Mesenteric fat pad (tissue), 1 donor: ENCODE measurements around the gene PLCL1. TPM values are rescaled to one million over a fixed set of nuclear protein-coding genes. Genes with fewer than 3 reads are reported as not detected.

Source experiments
- DNase-seq: peaks from one replicate; pipeline ENCODE4 v3.0.0-alpha.2; 2020; ENCODE audit warnings: low spot score
- total RNA-seq: library from RNA; stranded (reverse); fragmentation: NEBNext Ultra II Directional; extraction: Animal tissue kit (Norgen Biotek cat#: 25700); gene quantifications from one replicate; pipeline ENCODE4 v1.2.1, GENCODE V29; 2021
- donor health status: DM: yes; HTN: yes; CAD: no.

Gene PLCL1
- total RNA-seq, 1 donor from 2014 or later, result 3.6 TPM

GRCh38 chr2:197949224-197949623, 144.8 kb downstream of the PLCL1 start:
- no peak for DNase-seq

GRCh38 chr2:197950006-197950405, 145.6 kb downstream of the PLCL1 start:
- no peak for DNase-seq

GRCh38 chr2:197950724-197951123, 146.3 kb downstream of the PLCL1 start:
- DNase-seq, result no peak

- DNase-seq, result no peak
These were observed 148.3 kb downstream of the PLCL1 start for GRCh38 chr2:197952540-197953202.

GRCh38 chr2:197954328-197954727, 149.9 kb downstream of the PLCL1 start:
- no peak for DNase-seq

- no peak for DNase-seq
These were observed 154.3 kb downstream of the PLCL1 start for GRCh38 chr2:197958592-197959150.

- DNase-seq, result no peak
These were observed 155.0 kb downstream of the PLCL1 start for GRCh38 chr2:197959383-197959782.

GRCh38 chr2:197960786-197961185, 156.4 kb downstream of the PLCL1 start:
- no peak for DNase-seq

- DNase-seq, result no peak
These were observed 160.3 kb downstream of the PLCL1 start for GRCh38 chr2:197964720-197965119.

DNA sequence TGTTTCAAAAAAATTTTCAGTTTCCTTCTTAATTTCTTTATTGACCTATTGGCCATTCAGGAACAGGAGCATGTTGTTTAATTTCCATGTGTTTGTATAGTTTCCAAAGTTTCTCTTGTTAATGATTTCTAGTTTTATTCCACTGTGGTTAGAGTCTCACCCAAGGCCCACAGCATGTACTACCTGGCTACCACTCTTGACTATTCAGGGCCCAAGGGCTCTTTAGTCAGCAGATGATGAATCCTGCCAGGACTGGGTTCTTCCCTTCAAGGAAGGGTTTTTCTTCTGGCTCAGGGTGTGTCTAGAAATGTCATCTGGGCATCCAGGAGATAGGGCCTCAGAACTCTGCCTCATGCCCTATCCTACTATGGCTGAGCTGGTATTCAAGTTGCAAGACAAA, 161.4 kb downstream of the PLCL1 start:
- no peak for DNase-seq

DNA sequence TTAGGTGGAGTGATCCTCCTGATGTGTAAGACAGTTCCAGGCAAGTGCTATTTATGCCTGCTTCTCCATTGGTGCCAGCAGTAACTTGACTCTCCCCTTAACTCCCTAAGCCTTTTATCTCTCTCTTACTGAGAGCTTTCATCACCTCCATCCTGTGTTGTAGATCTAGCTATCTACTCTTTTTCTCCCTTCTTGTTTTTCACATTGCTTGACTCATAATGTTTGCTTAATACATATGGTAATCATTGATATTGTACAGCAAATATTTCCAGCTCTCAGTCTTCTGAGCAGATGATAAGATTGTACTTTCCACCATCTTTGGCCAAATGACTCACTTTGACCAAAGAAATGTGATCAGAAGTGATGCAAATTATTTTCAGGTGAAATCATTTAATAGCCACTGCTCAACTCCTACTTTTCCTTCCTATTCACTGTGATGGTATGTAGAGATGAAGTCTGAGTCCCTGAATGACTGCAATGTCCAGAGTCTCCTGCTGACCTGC, 165.0 kb downstream of the PLCL1 start:
- no peak for DNase-seq

DNA sequence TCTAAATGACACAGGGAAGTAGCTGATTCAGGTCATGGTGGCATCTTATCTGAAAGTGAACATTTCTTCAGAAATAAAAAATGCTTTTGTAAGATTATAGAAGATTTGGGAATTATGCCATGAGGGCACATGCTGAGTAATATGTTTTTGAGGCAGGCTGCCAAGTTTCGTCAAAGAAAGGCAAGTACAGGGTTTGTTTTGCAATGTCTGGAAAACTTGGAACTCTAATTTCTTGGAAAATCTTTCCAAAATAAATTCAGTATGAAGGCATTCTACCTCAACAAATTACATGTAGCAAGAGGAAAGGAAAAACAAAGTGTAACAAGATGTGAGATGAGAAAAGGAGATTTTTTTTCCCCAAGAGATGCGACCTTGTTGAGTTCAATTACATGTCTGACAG, 167.7 kb downstream of the PLCL1 start:
- DNase-seq, result no peak

DNA sequence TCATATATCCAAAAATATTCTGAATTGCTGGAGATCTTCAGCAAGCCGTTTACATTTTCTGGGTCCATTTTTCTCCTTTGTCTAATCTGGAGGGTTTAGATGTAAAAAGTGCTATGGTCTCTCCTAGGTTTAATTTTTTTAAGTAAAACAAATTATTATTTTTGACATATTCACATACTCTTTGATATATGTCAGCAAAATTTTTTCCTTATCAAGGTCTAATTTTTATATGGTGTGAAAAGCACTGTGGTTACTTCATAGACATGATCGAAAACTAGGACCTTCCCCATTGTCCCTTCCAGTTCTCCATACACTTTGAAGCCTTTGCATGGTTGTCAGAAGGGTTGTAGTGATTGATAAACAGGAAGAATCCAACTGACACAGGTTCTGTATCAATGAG, 168.2 kb downstream of the PLCL1 start:
- no peak for DNase-seq

GRCh38 chr2:197973772-197974171, 169.4 kb downstream of the PLCL1 start:
- DNase-seq, result no peak

- no peak for DNase-seq
These were observed 171.6 kb downstream of the PLCL1 start for GRCh38 chr2:197975931-197976519.

- DNase-seq, result no peak
These were observed 174.6 kb downstream of the PLCL1 start for GRCh38 chr2:197978971-197979370.

GRCh38 chr2:197982565-197982964, 178.2 kb downstream of the PLCL1 start:
- DNase-seq, result no peak

- no peak for DNase-seq
These were observed 180.7 kb downstream of the PLCL1 start for GRCh38 chr2:197985029-197985638.

DNA sequence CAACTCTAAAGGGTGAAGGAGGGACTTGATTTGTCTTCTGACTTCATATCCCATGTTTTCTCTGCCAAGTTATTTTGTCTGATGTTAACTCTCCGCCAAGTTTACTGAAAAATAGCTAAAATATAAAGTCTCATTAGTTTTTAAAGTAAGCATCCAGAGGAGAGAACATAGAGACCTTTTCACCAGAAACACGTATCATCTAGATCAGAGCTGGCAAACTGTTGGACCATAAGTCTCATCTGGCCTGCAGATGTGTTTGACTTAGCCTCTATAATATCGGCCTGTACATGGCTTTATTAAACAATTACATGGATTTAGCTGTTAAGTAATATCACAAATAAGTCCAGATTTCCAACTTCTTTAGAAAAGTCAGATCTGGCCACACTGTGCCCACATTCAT, 182.6 kb downstream of the PLCL1 start:
- no peak for DNase-seq

DNA sequence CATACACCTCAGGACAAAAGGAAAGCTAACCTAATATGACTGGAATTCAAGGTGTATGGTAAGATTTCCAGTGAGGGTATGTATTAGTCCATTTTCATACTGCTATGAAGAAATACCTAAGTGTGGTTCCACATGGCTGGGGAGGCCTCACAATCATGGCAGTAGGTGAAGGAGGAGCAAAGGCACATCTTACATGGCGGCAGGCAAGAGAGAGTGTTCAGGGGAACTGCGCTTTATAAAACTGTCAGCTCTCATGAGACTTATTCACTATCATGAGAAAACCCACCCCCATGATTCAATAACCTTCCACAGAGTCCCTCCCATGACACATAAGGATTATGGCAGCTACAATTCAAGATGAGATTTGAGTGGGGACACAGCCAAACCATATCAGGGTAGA, 186.0 kb downstream of the PLCL1 start:
- no peak for DNase-seq

DNA sequence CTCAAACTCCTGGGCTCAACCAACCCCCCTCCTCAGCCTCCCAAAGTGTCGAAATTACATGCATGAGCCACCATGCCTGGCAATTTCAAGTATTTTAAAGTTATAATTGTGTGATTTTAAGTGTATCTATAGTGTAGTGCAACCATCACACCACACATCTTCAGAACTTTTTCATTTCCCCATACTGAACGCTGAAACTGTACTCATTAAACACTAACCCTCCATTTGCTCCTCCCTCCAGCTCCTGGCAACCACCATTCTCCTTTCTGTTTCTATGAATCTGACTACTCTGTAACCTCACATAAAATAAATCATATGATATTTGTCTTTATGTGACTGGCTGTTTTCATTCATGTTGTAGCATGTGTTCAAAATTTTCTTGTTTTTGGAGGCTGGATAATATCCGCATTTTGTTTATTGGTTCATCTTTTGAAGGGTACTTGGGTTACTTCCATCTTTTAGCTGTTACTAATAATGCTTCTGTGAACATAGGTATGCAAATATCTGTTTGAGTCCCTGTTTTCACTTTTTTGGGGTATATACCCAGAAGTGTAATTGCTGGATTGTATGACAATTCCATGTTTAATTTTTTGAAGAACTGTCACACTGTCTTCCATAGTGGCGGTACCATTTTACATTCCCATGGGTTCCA, 188.2 kb downstream of the PLCL1 start:
- no peak for DNase-seq

GRCh38 chr2:197993363-197993762, 189.0 kb downstream of the PLCL1 start:
- DNase-seq, result no peak
